Amniotic stem cell (primary cell): Measurements from ENCODE around the gene PDXDC1.
"Not testable (repeated sequence)": the region's sequence is repeated elsewhere in the genome, so short reads cannot be mapped to it uniquely, and the experiment has no call there.

ENCODE experiments used
- DNase-seq: peaks from one replicate; lab custom pipeline; 2025; lab: John Stamatoyannopoulos, UW

Gene PDXDC1

GRCh38 chr16:15163055-15163454, 188.2 kb downstream of the PDXDC1 start:
- not testable (repeated sequence) for DNase-seq

DNA sequence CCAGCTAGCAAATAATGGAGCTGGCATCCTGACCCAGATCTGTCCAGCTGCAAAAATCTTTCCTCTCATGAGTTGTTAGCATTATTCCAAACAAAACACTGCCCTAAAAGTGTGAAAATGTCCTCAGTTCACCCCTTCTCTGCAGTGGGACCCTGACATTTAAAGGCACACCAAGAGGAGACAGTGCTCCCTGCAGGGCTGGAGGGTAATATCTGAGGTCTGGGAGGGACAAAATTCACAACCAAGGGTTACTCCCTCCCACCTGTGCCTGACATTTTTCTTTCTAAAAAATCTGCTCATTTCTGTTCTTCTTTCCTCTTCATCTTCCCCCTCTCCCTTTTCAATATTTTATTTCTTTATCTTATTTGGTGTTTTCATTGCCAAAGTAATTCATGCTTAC, 191.4 kb downstream of the PDXDC1 start:
- not testable (repeated sequence) for DNase-seq

- DNase-seq, result not testable (repeated sequence)
Measured at GRCh38 chr16:15168303-15168702, 193.5 kb downstream of the PDXDC1 start.

DNA sequence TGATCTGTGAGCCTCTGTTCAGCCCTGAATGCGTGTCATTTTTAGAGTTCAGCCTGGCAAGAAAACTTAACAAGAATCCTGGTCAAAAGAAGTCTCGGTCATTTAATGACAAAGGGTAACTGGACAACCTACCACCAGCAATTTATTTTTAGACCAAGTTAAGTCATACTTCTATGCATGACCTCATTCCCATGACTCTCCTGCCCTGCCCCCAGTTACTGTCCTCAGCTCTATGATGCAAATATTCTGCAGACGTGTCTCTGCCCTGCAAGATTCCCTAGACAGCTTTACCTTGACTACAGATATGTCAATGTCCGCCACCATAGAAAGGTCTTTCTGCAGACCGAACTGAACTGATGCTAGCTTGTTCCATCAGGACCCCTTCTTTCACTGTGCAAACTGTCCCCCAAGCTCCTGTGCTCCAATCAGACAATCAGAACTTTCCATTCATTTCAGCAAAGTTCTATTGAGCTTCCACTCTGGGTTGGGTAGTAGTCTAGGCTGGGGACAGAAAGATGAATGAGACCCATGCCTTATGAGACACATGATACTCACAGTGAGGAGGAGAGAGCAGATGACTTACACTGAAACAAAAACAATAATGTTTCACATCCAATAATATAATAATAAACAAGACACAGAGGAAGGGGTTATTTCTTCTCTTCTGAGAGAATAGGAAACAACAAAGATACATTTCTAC, 194.3 kb downstream of the PDXDC1 start:
- DNase-seq, result not testable (repeated sequence)

DNA sequence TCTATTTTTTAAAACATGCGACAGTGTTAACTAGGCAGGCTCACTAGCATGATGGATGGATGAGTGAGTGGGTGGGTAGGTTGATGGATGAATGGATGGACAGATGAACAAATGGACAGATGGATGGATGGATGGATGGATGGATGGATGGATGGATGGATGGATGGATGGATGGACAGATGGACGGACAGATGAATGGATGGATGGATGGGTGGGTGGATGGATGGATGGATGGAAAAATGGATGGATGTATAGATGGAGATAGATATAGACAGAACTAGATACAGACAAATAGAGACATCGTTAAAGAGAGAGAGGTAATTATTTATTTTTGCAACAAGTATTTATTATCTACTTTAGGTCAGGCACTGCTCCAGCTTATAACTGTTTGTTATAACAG, 205.1 kb downstream of the PDXDC1 start:
- not testable (repeated sequence) for DNase-seq

- DNase-seq, result not testable (repeated sequence)
Measured at GRCh38 chr16:15180946-15181345, 206.1 kb downstream of the PDXDC1 start.

DNA sequence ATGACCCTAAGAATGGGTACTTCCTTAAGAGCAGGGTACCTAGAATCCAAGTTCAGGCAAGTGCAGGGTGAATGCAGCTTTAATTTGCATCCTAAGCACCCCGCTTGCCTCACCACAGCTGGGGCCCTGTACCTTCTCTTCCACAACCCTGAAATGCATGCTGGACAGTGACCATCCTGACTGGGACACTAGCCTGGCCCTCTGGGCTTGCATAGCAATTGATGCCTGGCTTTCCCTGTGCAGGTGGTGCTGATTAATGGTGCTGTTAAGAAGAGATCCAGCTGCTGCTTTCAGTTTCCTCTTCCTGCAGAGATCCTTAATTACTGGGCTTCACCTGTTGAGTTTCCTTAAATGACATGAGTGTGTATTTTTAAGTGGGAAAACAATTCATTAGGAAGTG, 209.2 kb downstream of the PDXDC1 start:
- DNase-seq, result not testable (repeated sequence)
